HFF-Myc (cell line): Measurements from ENCODE around the gene RAB3B.
"Not testable (repeated sequence)": the region's sequence is repeated elsewhere in the genome, so short reads cannot be mapped to it uniquely, and the experiment has no call there.

ENCODE experiments used
- DNase-seq: peaks from one replicate; pipeline ENCODE4 v3.0.0-alpha.2; 2011; ENCODE audit warnings: low read depth; ENCODE audit errors: extremely low read depth
- H3K4me3 ChIP-seq: replicated peaks from 2 replicates; pipeline ENCODE4 v1.5.1; 2011; ENCODE audit warnings: low read depth, mild to moderate bottlenecking, control low read depth, low read length
- CTCF ChIP-seq: IDR thresholded peaks from 2 replicates; pipeline ENCODE4 v1.5.1; 2012; ENCODE audit warnings: mild to moderate bottlenecking, low read depth, low read length, control low read depth; ENCODE audit errors: missing control alignments

Gene RAB3B

GRCh38 chr1:51897699-51898031 is 92.8 kb downstream of the RAB3B start:
- peak overlapping the region; percentile 21 for H3K4me3 ChIP-seq
- no peak for DNase-seq
- no peak for TF ChIP-seq CTCF

- H3K4me3 ChIP-seq, DNase-seq: not testable (repeated sequence)
These were observed 95.8 kb downstream of the RAB3B start for GRCh38 chr1:51894748-51895147.

DNA sequence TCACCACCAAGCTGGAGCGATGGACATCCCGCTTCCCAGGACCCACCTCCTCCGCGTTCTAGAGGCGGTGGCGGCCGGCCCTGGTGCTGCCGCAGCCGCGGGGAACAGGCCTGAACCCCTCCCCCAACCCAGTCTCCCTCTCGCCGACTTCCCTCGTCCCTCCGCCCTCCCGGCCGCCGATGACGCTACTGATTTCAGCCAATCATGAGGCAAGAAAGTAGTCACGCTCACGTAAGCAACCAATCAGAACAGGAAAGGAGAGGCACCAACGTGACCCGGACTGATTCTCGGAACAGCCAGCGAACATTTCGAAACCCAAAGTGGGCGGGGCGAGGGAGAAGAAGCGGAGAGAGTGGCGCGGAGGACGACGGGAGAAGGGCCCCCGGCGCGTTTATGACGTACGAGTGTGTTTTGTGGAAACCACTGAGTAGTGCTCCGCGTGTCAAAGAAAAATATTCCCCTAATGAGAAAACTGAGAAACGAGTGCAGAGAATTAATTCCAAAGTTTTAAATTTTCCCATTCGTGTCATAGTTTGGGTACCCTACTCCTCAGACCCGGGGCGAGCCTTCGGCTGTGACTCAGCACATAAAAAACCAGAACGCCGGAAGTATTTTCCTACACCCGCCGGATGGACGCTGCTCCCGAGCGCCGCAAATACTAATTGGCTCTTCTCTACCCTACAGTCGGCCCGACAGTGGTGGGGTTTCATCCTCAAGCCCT is 111.7 kb downstream of the RAB3B start, which contains the start of gene NRDC:
TSS of gene NRDC (minus strand) at position 112 of the 721 bp plus-strand sequence. CDS start 112 bp downstream, outside the sequence.
- DNase-seq: peak; percentile 100
- no peak for TF ChIP-seq CTCF
- peak within 1 kb of the TSS; percentile 87 for H3K4me3 ChIP-seq

DNA sequence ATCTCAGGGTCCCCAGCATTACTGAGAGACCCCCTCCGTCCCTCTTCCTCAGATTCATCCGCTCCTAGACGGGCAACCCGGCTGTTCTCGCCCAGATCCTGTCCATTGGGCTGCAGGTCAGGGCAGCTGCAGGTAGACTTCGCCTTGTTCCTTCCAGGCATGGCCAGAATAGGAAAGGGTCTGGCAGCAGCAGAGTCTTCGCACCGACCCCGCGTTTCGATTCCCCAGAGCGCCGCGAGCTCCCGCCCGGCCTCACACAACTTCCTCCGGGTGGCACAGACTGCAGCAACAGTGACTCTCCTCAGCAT is 112.2 kb downstream of the RAB3B start:
- no peak for TF ChIP-seq CTCF
- no peak for DNase-seq
- H3K4me3 ChIP-seq: peak overlapping the region; percentile 87

- TF ChIP-seq CTCF: no peak
- DNase-seq: no peak
- peak overlapping the region; percentile 87 for H3K4me3 ChIP-seq
These were observed 112.8 kb downstream of the RAB3B start for GRCh38 chr1:51877434-51878307.

- H3K4me3 ChIP-seq: peak overlapping the region; percentile 87; the same call in 1 of the 2 replicates
- DNase-seq: no peak
- no peak for TF ChIP-seq CTCF
These were observed 114.7 kb downstream of the RAB3B start for GRCh38 chr1:51875836-51876235.

GRCh38 chr1:51875291-51875772 is 115.2 kb downstream of the RAB3B start:
- peak overlapping the region; percentile 21; the same call in 1 of the 2 replicates for H3K4me3 ChIP-seq
- no peak for TF ChIP-seq CTCF
- no peak for DNase-seq

DNA sequence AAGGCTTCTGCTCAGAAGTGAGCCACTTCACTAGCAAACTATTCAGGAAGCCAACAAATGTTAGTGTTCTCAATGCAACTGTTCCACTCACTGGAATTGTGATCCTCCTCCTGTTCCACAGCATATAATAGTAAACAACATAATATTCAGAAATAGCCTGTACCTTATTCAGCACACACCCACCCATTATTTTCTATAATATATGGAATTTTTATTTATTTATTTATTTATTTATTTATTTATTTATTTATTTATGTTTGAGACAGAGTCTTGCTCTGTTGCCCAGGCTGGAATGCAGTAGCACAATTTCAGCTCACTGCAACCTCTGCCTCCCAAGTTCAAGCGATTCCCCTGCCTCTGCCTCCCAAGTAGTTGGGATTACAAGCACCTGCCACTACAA is 117.2 kb downstream of the RAB3B start:
- not testable (repeated sequence) for H3K4me3 ChIP-seq

More for the DNA sequence above, 117.2 kb downstream of the RAB3B start:
- not testable (repeated sequence) for DNase-seq
